Tibial nerve (tissue), 4 donors: Measurements from ENCODE around the gene LIMS1.
"Not testable (repeated sequence)": the region's sequence is repeated elsewhere in the genome, so short reads cannot be mapped to it uniquely, and the experiment has no call there.

Experiments used
- CTCF ChIP-seq, 5 experiments: fragments of 200-600 bp in 3 of 5; fragments of 450-650 bp in 2 of 5; sonication (generic) in 3 of 5; IDR thresholded peaks; one replicate each; pipeline ENCODE4 v1.5.1; 2016 to 2019; ENCODE audit warnings: antibody characterized with exemption in 5 of 5, mild to moderate bottlenecking in 3 of 5, moderate library complexity in 2 of 5
- EP300 ChIP-seq, 2 donors: sonication (generic); formaldehyde crosslinking; IDR thresholded peaks; one replicate each; pipeline ENCODE4 v1.6.1; 2017; ENCODE audit warnings: antibody characterized with exemption in 2 of 2, mild to moderate bottlenecking in 1 of 2

GRCh38 chr2:108672200-108672805, 138.0 kb downstream of the LIMS1 start:
- not testable (repeated sequence) for TF ChIP-seq EP300, CTCF (IDR thresholded peaks at IDR 0.05)
